GM10266 (cell line): ENCODE measurements around the gene GNB1.
A peak's percentile ranks its signal among the peaks of the same experiment; 100 is the strongest.

ENCODE experiments used
- DNase-seq: peaks from one replicate; pipeline ENCODE4 v3.0.0; 2012; ENCODE audit errors: extremely low spot score
- TF ChIP-seq, protein P1 (sequence below): IDR thresholded peaks from 2 replicates; pipeline ENCODE4 v1.5.1; 2012; ENCODE audit warnings: mild to moderate bottlenecking, low read depth; ENCODE audit not compliant: control insufficient read depth, insufficient read depth; ENCODE audit errors: missing control alignments

The GNB1 gene

DNA sequence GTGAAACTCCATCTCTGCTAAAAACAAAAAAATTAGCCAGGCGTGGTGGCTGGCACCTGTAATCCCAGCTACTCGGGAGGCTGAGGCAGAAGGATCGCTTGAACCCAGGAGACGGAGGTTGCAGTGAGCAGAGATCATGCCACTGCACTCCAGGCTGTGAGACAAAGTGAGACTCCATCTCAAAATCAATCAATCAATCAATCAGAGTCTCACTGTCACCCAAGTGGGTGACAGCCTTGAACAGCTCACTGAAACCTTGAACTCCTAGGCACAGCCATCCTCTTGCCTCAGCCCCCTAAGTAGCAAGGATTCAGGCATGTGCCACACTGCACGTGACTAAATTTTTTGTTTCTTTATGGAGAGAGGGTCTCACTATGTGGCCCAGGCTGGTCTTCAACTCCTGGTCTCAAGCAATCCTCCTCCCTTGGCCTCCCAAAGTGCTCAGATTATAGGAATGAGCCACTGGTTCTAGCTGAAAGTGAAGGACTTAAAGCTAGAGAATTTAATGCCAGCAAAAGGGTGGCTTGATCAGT, 44.4 kb downstream of the GNB1 start:
- TF ChIP-seq, protein P1, sequence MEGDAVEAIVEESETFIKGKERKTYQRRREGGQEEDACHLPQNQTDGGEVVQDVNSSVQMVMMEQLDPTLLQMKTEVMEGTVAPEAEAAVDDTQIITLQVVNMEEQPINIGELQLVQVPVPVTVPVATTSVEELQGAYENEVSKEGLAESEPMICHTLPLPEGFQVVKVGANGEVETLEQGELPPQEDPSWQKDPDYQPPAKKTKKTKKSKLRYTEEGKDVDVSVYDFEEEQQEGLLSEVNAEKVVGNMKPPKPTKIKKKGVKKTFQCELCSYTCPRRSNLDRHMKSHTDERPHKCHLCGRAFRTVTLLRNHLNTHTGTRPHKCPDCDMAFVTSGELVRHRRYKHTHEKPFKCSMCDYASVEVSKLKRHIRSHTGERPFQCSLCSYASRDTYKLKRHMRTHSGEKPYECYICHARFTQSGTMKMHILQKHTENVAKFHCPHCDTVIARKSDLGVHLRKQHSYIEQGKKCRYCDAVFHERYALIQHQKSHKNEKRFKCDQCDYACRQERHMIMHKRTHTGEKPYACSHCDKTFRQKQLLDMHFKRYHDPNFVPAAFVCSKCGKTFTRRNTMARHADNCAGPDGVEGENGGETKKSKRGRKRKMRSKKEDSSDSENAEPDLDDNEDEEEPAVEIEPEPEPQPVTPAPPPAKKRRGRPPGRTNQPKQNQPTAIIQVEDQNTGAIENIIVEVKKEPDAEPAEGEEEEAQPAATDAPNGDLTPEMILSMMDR, result no peak
- no peak for DNase-seq

DNA sequence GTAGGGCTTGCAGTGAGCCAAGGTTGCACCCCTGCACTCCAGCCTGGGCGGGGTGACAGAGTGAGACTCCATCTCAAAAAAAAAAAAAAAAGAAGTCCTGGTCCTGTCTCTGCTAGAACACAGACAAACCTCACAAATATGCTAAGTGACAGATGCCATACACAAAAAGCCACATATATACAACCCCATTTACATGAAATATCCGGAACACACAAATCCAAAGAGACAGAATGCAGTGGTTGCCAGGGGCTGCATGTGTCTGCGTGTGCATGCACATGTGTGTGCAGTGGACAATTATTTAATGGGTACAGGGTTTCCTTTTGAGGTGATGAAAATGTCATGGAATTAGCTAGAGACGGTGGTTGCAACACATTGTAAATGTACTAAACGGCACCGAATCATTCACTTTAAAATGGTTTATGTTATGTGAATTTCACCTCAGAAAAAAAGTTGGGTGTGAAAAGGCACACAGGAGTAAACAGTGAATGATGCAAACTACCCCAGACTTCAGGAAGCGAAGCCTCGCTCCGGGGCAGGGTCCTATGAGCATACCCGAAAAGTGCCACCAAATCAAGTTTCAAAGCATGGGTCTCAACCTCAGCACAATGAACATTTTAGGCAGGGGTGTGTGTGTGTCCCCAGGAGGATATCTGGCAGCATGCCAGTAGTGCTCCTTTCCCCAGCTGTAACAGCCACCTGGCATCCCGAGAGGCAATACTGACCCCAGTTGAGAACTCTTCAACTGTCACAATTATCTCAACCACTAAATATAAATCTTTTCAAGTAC, 48.3 kb downstream of the GNB1 start:
- TF ChIP-seq, protein P1, result no peak
- DNase-seq, result no peak

DNA sequence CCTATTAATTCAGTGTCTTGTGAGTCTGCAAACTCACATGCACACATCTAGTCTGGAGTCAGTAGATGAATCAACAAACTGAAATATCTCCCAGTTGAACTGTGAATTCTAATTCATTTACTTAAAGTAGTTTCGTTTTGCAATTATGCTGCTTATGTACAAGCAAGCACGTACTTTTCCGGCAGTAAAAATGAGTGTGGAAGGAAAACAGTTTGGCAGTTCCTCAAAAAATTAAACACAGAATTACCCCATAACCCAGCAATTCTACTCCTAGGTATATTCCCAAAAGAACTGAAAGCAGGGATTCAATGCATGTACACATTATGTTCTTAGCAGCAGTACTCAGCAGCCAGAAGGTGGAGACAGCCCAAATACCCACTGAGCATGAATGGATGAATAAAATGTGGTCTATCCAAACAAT, 49.3 kb downstream of the GNB1 start:
- TF ChIP-seq, protein P1, result peak; percentile 19
- no peak for DNase-seq

DNA sequence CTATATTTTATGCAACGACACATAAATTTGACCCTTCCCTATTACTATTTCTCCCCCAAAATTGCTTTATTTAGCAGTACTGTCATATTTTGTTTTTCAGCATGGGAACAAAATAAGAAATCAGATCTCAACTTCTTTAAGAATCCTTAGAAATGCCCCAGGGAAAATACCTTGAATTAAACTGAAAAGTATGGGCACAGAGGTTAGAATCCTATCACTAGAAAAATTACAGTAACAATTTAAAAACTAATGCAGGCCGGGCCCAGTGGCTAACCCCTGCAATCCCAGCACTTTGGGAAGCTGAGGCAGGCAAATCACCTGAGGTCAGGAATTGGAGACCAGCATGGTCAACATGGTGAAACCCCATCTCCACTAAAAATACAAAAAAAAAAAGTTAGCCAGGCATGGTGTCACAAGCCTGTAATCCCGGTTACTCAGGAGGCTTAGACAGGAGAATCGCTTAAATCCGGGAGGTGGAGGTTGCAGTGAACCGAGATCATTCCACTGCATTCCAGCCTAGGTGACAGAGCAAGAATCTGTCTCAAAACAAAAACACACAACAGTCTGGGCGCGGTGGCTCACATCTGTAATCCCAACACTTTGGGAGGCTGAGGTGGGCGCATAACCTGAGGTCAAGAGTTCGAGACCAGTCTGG, 51.4 kb downstream of the GNB1 start:
- TF ChIP-seq, protein P1, result no peak
- no peak for DNase-seq

DNA sequence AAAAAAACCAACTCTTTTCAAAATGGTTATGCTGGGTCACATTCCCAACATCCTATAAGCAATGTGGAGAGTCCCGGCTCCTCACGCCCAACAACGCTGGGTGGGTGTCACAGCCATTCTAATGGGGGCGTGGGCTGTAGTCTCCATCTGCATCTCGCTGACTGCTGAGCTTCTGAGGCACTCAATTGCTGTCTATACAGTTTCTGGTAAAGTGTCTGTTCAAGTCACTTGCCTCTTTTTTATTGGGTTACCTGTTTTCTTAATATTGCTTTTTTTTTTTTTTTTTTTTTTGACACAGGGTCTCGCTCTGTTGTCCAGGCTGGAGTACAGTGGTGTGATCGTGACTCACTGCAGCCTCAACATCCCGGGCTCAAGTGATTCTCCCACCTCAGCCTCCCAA, 54.8 kb downstream of the GNB1 start:
- TF ChIP-seq, protein P1, result no peak
- no peak for DNase-seq

DNA sequence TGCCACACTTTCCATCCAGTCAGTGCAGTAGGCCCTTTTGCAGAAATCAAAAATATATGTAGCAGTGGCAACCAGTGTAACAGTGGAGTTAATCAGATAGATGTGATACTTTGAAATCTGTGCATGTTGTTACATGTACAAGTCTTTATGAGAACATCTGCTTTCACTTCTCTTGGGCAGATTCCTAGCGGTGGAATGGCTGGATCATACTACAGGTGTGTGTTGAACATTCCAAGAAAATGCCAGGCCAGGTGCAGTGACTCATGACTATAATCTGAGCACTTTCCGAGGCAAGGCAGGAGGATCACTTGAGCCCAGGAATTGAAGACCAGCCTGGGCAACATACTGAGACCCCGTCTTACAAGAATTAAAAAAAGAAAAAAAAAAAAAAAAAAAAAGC, 55.3 kb downstream of the GNB1 start:
- TF ChIP-seq, protein P1, result no peak
- no peak for DNase-seq

DNA sequence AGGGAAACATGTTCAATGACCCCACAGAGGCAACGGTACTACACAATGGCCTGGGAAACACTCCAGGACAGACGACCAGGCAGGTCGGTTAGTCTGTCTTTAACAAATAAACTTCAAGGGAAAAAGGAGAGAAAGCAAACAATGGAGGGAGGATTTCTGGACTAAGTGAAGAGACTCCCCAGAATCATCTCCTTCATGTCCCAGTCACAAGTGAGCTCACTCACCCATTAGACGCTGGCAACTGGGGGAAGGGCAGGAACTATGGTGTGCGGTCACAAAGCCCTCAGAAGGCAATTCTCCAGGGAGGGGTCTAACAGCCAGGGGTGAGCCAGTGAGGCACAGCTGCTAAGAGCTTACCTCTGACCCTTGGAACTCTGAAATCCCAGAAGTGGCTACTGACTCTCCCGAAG, 57.0 kb downstream of the GNB1 start:
- no peak for DNase-seq
- TF ChIP-seq, protein P1, result no peak
